Upper lobe of left lung (tissue), 6 donors: ENCODE results near the gene AP3B2. TPM values are rescaled to one million over a fixed set of nuclear protein-coding genes. Genes with fewer than 3 reads are reported as not detected.
A peak's percentile ranks its signal among the peaks of the same experiment; 100 is the strongest.
"Not testable (repeated sequence)": the region's sequence is repeated elsewhere in the genome, so short reads cannot be mapped to it uniquely, and the experiment has no call there.

ENCODE experiments used
- ATAC-seq, 2 donors: fragments of 200-7000 bp; cut with Tn5 transposase; one replicate each; pipeline ENCODE4 v1.9.1; 2022; ENCODE audit warnings: mild to moderate bottlenecking in 2 of 2, moderate library complexity in 2 of 2; ENCODE audit not compliant: low FRiP score in 2 of 2
- DNase-seq, 2 donors: peaks; one replicate each; pipeline ENCODE4 v3.0.0-alpha.2; 2019 to 2020
- H3K27ac ChIP-seq, 4 donors: fragments of 200-600 bp; sonication (generic); one replicate each; pipeline ENCODE4 v1.5.1; 2016 to 2019
- H3K27me3 ChIP-seq, 4 donors: fragments of 200-600 bp; sonication (generic); one replicate each; pipeline ENCODE4 v1.5.1; 2017 to 2019
- H3K36me3 ChIP-seq, 4 donors: fragments of 200-600 bp; sonication (generic); one replicate each; pipeline ENCODE4 v1.5.1; 2016 to 2019
- H3K4me1 ChIP-seq, 4 donors: fragments of 200-600 bp; sonication (generic); one replicate each; pipeline ENCODE4 v1.5.1; 2018 to 2019
- H3K4me3 ChIP-seq, 4 donors: fragments of 200-600 bp; sonication (generic); one replicate each; pipeline ENCODE4 v1.5.1; 2017 to 2019; ENCODE audit warnings: mild to moderate bottlenecking in 2 of 4, moderate library complexity in 1 of 4
- H3K9me3 ChIP-seq, 4 donors: fragments of 200-600 bp; sonication (generic); one replicate each; pipeline ENCODE4 v1.5.1; 2018 to 2019
- CTCF ChIP-seq, 6 experiments: fragments of 450-650 bp in 4 of 6; fragments of 200-600 bp in 2 of 6; sonication (generic) in 2 of 6; IDR thresholded peaks; one replicate each; pipeline ENCODE4 v1.5.1; 2016 to 2019; ENCODE audit warnings: antibody characterized with exemption in 6 of 6
- EP300 ChIP-seq, 4 donors: sonication (generic); formaldehyde crosslinking; IDR thresholded peaks; one replicate each; pipeline ENCODE4 v1.5.1; 2017; ENCODE audit warnings: antibody characterized with exemption in 4 of 4, control low read depth in 2 of 4
- POLR2A ChIP-seq, 4 donors: fragments of 450-650 bp; IDR thresholded peaks; one replicate each; pipeline ENCODE4 v1.5.1; 2016 to 2017; ENCODE audit warnings: antibody characterized with exemption in 4 of 4, mild to moderate bottlenecking in 2 of 4
- POLR2AphosphoS5 ChIP-seq, 2 donors: sonication (generic); formaldehyde crosslinking; IDR thresholded peaks; one replicate each; pipeline ENCODE4 v1.5.1; 2017; ENCODE audit warnings: antibody characterized with exemption in 2 of 2
- WGBS, 2 donors: methylation state at CpG; one replicate each; pipeline ENCODE4 v1.1.5; 2017 to 2018; 5-methylcytosine and 5-hydroxymethylcytosine counted together
- total RNA-seq, 6 donors: library from RNA; depleted of rRNA in 4 of 6; stranded (reverse); fragments of >200 nt in 4 of 6; gene quantifications; one replicate each; pipeline versions ENCODE4 v1.1.0 to v1.2.1, GENCODE V29; 2016 to 2021
- donor health status: DM: no; HTN: no; CAD: no; lungs with moderate emphysema.
- donor health status: DM: no; HTN: yes; CAD: no; lungs with severe emphysema.

The AP3B2 gene
- total RNA-seq, 6 donors from 2014 or later = 0.39 to 25.1 (median 3.8) TPM

- DNase-seq = no peak
- Histone ChIP-seq H3K27ac (no peak overlapping the region), H3K27me3 (no peaks in the 10 kb centered on the region), H3K4me3 (no peak overlapping the region), H3K36me3 (no peaks in the 10 kb centered on the region), H3K9me3 (no peaks in the 10 kb centered on the region), H3K4me1 (peaks cover 9 to 15% (median 10%) of the 10 kb centered on the region in 4 donors)
- 50 to 64% methylated on average over 1 to 3 of the region's 3 CpGs for WGBS, 2 donors
- no peak for ATAC-seq
- TF ChIP-seq POLR2A (IDR thresholded peaks at IDR 0.05) (no peak), EP300 (IDR thresholded peaks at IDR 0.05) (no peak), POLR2AphosphoS5 (IDR thresholded peaks at IDR 0.05) (no peak), CTCF (IDR thresholded peaks at IDR 0.05) (no peak)
These were observed 4.3 kb upstream of the AP3B2 start for GRCh38 chr15:82714016-82714415.

- TF ChIP-seq CTCF (IDR thresholded peaks at IDR 0.05) = no peak
- TF ChIP-seq POLR2A (IDR thresholded peaks at IDR 0.05) = no peak
- TF ChIP-seq EP300 (IDR thresholded peaks at IDR 0.05) = no peak
- TF ChIP-seq POLR2AphosphoS5 (IDR thresholded peaks at IDR 0.05) = no peak
- Histone ChIP-seq H3K4me1 (peaks cover 9 to 18% (median 12%) of the 10 kb centered on the region in 4 donors), H3K27me3 (no peaks in the 10 kb centered on the region), H3K4me3 (no peak overlapping the region), H3K27ac (no peak overlapping the region), H3K36me3 (no peaks in the 10 kb centered on the region), H3K9me3 (no peaks in the 10 kb centered on the region)
- DNase-seq = no peak
- ATAC-seq = no peak
- 75 to 76% methylated on average over 3 of the region's 3 CpGs for WGBS, 2 donors
These were observed 2.4 kb upstream of the AP3B2 start for GRCh38 chr15:82712036-82712435.

DNA sequence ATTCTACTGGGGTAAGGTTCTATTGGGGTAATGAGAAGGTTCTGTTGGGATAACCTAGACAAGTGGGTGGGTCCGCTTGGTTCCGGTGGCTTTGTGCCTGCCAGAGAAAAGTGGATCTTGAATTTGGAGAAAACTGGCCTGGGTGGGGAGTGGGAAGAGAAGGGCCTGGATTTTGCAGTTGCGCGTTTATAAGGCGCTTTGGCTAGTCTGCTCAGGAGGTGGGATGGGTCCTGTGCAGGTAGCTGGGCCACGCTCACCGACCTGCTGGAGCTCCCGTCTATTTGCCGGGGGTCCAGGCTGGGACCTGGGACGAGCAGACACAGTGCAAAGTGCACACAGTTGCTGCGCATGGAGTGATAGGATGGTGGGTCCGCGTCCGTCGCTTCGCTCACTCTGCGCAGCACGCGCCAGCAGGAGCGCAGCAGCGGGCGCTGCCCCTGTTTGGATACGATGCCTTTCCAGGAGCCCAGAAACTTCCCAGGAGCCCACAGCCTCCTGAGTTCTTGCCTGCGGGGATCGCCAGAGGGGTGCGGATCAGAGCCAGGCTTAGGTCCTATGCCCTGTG is 1.3 kb upstream of the AP3B2 start:
- peak in 1 of 2 donors; percentile 69 for DNase-seq
- Histone ChIP-seq H3K36me3 (no peaks in the 10 kb centered on the region), H3K4me3 (no peak overlapping the region), H3K27ac (no peak overlapping the region), H3K27me3 (no peaks in the 10 kb centered on the region), H3K9me3 (no peaks in the 10 kb centered on the region), H3K4me1 (peaks cover 9 to 18% (median 12%) of the 10 kb centered on the region in 4 donors)
- 94% methylated on average over 21 to 26 of the region's 26 CpGs for WGBS, 2 donors
- TF ChIP-seq EP300 (IDR thresholded peaks at IDR 0.05) (no peak), POLR2AphosphoS5 (IDR thresholded peaks at IDR 0.05) (no peak), CTCF (IDR thresholded peaks at IDR 0.05) (no peak), POLR2A (IDR thresholded peaks at IDR 0.05) (no peak)
- ATAC-seq = no peak

DNA sequence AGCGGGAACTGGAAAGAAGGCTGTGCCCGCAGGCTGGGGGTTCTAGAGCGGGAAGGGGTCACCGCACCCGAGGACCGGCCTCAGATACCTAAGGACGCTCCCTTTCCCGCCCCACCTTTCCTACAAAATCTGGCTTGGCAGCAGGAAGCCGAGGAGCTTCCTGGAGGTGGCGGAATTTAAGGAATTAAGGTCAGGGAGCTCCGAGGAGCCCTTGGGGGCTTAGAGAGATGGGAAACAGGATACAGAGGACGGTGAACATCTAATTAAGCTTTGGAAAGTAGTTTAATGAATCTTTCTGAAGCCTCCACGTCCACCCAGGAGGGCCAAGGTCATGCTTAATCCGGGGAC is 507 bp upstream of the AP3B2 start:
- TF ChIP-seq POLR2AphosphoS5 (IDR thresholded peaks at IDR 0.05) (no peak), POLR2A (IDR thresholded peaks at IDR 0.05) (no peak), CTCF (IDR thresholded peaks at IDR 0.05) (no peak), EP300 (IDR thresholded peaks at IDR 0.05) (no peak)
- WGBS, 2 donors = 15 to 16% methylated on average over 11 to 14 of the region's 14 CpGs
- Histone ChIP-seq H3K4me3 (peak overlapping the region in 3 of 4 donors; percentile 57 to 92 (median 60)), H3K4me1 (peaks cover 9 to 18% (median 12%) of the 10 kb centered on the region in 4 donors), H3K27ac (no peak overlapping the region), H3K9me3 (no peaks in the 10 kb centered on the region), H3K36me3 (no peaks in the 10 kb centered on the region), H3K27me3 (no peaks in the 10 kb centered on the region)
- no peak for DNase-seq
- ATAC-seq = no peak

DNA sequence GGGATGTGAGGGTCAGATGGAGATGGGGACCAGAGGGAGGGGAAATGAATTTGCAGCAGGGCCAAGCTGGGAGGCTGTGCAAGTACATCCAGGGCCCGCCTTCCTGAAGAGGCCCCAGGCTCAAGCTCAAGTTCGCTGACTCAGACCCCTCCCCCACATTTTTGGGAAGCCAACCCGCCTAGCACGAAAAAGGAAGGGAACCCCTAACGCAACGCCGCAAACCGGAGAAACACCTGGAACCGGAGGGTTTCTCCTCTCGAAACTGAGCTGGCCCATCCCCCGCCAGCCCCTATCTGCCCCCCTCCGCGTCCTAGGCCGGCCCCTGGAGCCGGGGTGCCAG is 624 bp downstream of the AP3B2 start:
- ATAC-seq (no peak), DNase-seq (no peak)
- Histone ChIP-seq H3K27me3 (no peaks in the 10 kb centered on the region), H3K9me3 (no peaks in the 10 kb centered on the region), H3K4me1 (peaks cover 9 to 18% (median 12%) of the 10 kb centered on the region in 4 donors), H3K27ac (no peak overlapping the region), H3K36me3 (no peaks in the 10 kb centered on the region), H3K4me3 (peak overlapping the region in 3 of 4 donors; percentile 57 to 92 (median 60))
- TF ChIP-seq POLR2AphosphoS5 (IDR thresholded peaks at IDR 0.05) = no peak
- no peak for TF ChIP-seq EP300 (IDR thresholded peaks at IDR 0.05)
- no peak for TF ChIP-seq POLR2A (IDR thresholded peaks at IDR 0.05)
- no peak for TF ChIP-seq CTCF (IDR thresholded peaks at IDR 0.05)
- 2 to 10% methylated on average over 7 to 15 of the region's 15 CpGs for WGBS, 2 donors

DNA sequence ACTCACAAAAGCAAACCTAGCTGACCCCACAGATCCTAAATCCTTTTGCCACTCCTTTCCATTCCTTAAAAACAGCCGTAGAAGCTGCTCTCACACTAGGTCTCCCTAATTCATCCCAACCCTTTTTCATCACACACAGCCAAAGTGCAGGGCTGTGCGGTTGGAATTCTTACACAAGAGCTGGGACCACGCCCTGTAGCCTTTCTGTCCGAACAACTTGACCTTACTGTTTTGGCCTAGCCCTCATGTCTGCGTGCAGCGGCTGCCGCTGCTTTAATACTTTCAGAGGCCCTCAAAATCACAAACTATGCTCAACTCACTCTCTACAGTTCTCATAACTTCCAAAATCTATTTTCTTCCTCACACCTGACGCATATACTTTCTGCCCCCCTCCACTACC is 3.8 kb downstream of the AP3B2 start:
- peaks cover 9 to 18% (median 12%) of the 10 kb centered on the region in 4 donors for H3K4me1 ChIP-seq
- not testable (repeated sequence) for H3K36me3 ChIP-seq, H3K9me3 ChIP-seq, H3K27me3 ChIP-seq, H3K27ac ChIP-seq, DNase-seq, H3K4me3 ChIP-seq, ATAC-seq
- 90% methylated on average over 8 of the region's 8 CpGs for WGBS, 2 donors
